WTC11 (cell line): ENCODE results near the gene VPS18. TPM values are rescaled to one million over a fixed set of nuclear protein-coding genes. Genes with fewer than 3 reads are reported as not detected.
A peak's percentile ranks its signal among the peaks of the same experiment; 100 is the strongest.

ENCODE experiments used
- ATAC-seq: fragments of 200-7000 bp; cut with Tn5 transposase; 2 replicates; pipeline ENCODE4 v1.10.0; 2021; ENCODE audit warnings: mild to moderate bottlenecking, moderate library complexity
- CTCF ChIA-PET: fragments of 300-600 bp; sonication (Branson Sonifier 250); formaldehyde crosslinking; loops from one replicate; lab custom pipeline; 2021; ENCODE audit warnings: antibody characterized with exemption; lab: Charles Lee
- POLR2A ChIA-PET: fragments of 350-600 bp; sonication (Branson Sonifier 250); formaldehyde crosslinking; loops from one replicate; lab custom pipeline; 2021; ENCODE audit warnings: antibody characterized with exemption; lab: Charles Lee
- DNase-seq: peaks from one replicate; pipeline ENCODE4 v3.0.0; 2021; ENCODE audit warnings: low spot score
- H3K27ac Mint-ChIP-seq: 2 replicates; pipeline ENCODE4 v1.8.0; 2021; ENCODE audit warnings: mixed read lengths
- H3K27me3 Mint-ChIP-seq: 2 replicates; pipeline ENCODE4 v1.8.0; 2021; ENCODE audit warnings: low read depth, mild to moderate bottlenecking, moderate library complexity, mixed read lengths
- H3K36me3 Mint-ChIP-seq: 2 replicates; pipeline ENCODE4 v1.8.0; 2021; ENCODE audit warnings: mixed read lengths
- H3K4me1 Mint-ChIP-seq: 2 replicates; pipeline ENCODE4 v1.8.0; 2022; ENCODE audit warnings: mixed read lengths
- H3K4me3 Mint-ChIP-seq: 2 replicates; pipeline ENCODE4 v1.8.0; 2021; ENCODE audit warnings: mild to moderate bottlenecking, moderate library complexity, mixed read lengths
- H3K9me3 Mint-ChIP-seq: 2 replicates; pipeline ENCODE4 v1.8.0; 2021; ENCODE audit warnings: mixed read lengths
- AFF4 ChIP-seq: sonication (generic); formaldehyde crosslinking; IDR thresholded peaks from 2 replicates; pipeline ENCODE4 v1.8.1; 2023; ENCODE audit warnings: mild to moderate bottlenecking, missing genetic modification reagents, borderline replicate concordance
- ATF1 ChIP-seq: sonication (generic); formaldehyde crosslinking; IDR thresholded peaks from 2 replicates; pipeline ENCODE4 v1.8.1; 2023; ENCODE audit warnings: mild to moderate bottlenecking, moderate library complexity, missing genetic modification reagents
- CREB1 ChIP-seq: sonication (generic); formaldehyde crosslinking; IDR thresholded peaks from 2 replicates; pipeline ENCODE4 v1.8.0; 2023; ENCODE audit warnings: mild to moderate bottlenecking, missing genetic modification reagents
- E2F4 ChIP-seq: sonication (generic); formaldehyde crosslinking; IDR thresholded peaks from 2 replicates; pipeline ENCODE4 v1.8.1; 2022; ENCODE audit warnings: low read depth, mild to moderate bottlenecking, moderate library complexity, missing genetic modification reagents, borderline replicate concordance
- E2F5 ChIP-seq: sonication (generic); formaldehyde crosslinking; IDR thresholded peaks from 2 replicates; pipeline ENCODE4 v1.8.1; 2022; ENCODE audit warnings: mild to moderate bottlenecking, moderate library complexity, missing genetic modification reagents
- ETV6 ChIP-seq: sonication (generic); formaldehyde crosslinking; IDR thresholded peaks from 2 replicates; pipeline ENCODE4 v1.8.1; 2022; ENCODE audit warnings: mild to moderate bottlenecking, missing genetic modification reagents
- GRHL2 ChIP-seq: fragments of 250-450 bp; sonication (Bioruptor Pico); IDR thresholded peaks from 2 replicates; pipeline ENCODE4 v1.8.0; 2022; ENCODE audit warnings: mild to moderate bottlenecking, moderate library complexity; ENCODE audit not compliant: insufficient replicate concordance, severe bottlenecking
- IRF1 ChIP-seq: sonication (generic); formaldehyde crosslinking; IDR thresholded peaks from 2 replicates; pipeline ENCODE4 v1.8.0; 2023; ENCODE audit warnings: missing genetic modification reagents
- MAX ChIP-seq: sonication (generic); formaldehyde crosslinking; IDR thresholded peaks from 2 replicates; pipeline ENCODE4 v1.8.0; 2022; ENCODE audit warnings: mild to moderate bottlenecking, missing genetic modification reagents
- PRRX2 ChIP-seq: fragments of 250-450 bp; sonication (Bioruptor Pico); IDR thresholded peaks from 2 replicates; pipeline ENCODE4 v1.8.0; 2021; ENCODE audit warnings: mild to moderate bottlenecking
- SMAD4 ChIP-seq: sonication (generic); formaldehyde crosslinking; IDR thresholded peaks from 2 replicates; pipeline ENCODE4 v1.8.0; 2022; ENCODE audit warnings: mild to moderate bottlenecking, missing genetic modification reagents
- SOX15 ChIP-seq: fragments of 250-450 bp; sonication (Bioruptor Pico); IDR thresholded peaks from 2 replicates; pipeline ENCODE4 v1.9.0; 2021; ENCODE audit warnings: mild to moderate bottlenecking
- TCF7 ChIP-seq: sonication (generic); formaldehyde crosslinking; IDR thresholded peaks from 2 replicates; pipeline ENCODE4 v1.8.0; 2022; ENCODE audit warnings: mild to moderate bottlenecking, low read depth, missing genetic modification reagents, moderate library complexity
- USF2 ChIP-seq: sonication (generic); formaldehyde crosslinking; IDR thresholded peaks from 2 replicates; pipeline ENCODE4 v1.8.1; 2023; ENCODE audit warnings: mild to moderate bottlenecking, missing genetic modification reagents, moderate library complexity
- ZBTB21 ChIP-seq: sonication (generic); formaldehyde crosslinking; IDR thresholded peaks from 2 replicates; pipeline ENCODE4 v1.8.1; 2023; ENCODE audit warnings: mild to moderate bottlenecking, missing genetic modification reagents, borderline replicate concordance
- ZBTB43 ChIP-seq: sonication (generic); formaldehyde crosslinking; IDR thresholded peaks from 2 replicates; pipeline ENCODE4 v1.8.1; 2023; ENCODE audit warnings: mild to moderate bottlenecking, missing genetic modification reagents
- ZNF423 ChIP-seq: fragments of 250-450 bp; sonication (Bioruptor Pico); IDR thresholded peaks from 2 replicates; pipeline ENCODE4 v2.1.2; 2022; ENCODE audit warnings: mild to moderate bottlenecking, moderate library complexity
- ZNF512 ChIP-seq: sonication (generic); formaldehyde crosslinking; IDR thresholded peaks from 2 replicates; pipeline ENCODE4 v1.8.1; 2022; ENCODE audit warnings: missing genetic modification reagents, borderline replicate concordance
- total RNA-seq: library from RNA; stranded (reverse); gene quantifications from 3 replicates; pipeline ENCODE4 v1.2.3, GENCODE V29; 2021

The VPS18 gene
- total RNA-seq, 1 experiment from 2014 or later: 27.3 TPM

GRCh38 chr15:40893019-40893670 is 1.1 kb upstream of the VPS18 start:
- POLR2A ChIA-PET: interaction anchor here (1.1 to 2.0 kb wide), 5 partner anchors 10 to 35 kb away, joined by 3 to 18 read pairs (median 11); partner anchors contain the start of gene RHOV
- peaks cover 16% of the 10 kb centered on the region for H3K36me3 Mint-ChIP-seq
- TF ChIP-seq ZNF423 (CRISPR knock-in tag) (no peak), TCF7 (CRISPR knock-in tag) (no peak), ETV6 (CRISPR knock-in tag) (no peak), ZBTB43 (CRISPR knock-in tag) (no peak), IRF1 (no peak), AFF4 (CRISPR knock-in tag) (no peak), MAX (no peak), E2F5 (CRISPR knock-in tag) (no peak), USF2 (no peak), E2F4 (CRISPR knock-in tag) (no peak), ZNF512 (CRISPR knock-in tag) (no peak), SMAD4 (CRISPR knock-in tag) (no peak), PRRX2 (CRISPR knock-in tag) (no peak), ZBTB21 (CRISPR knock-in tag) (no peak), ATF1 (CRISPR knock-in tag) (no peak), SOX15 (CRISPR knock-in tag) (no peak), GRHL2 (no peak), CREB1 (CRISPR knock-in tag) (no peak)
- TF ChIP-seq, all 79 proteins: peak for 0
- peaks cover 13% of the 10 kb centered on the region for H3K4me1 Mint-ChIP-seq
- DNase-seq (no peak), ATAC-seq (no peak)
- peak overlapping the region; percentile 97 for H3K4me3 Mint-ChIP-seq
- CTCF ChIA-PET: interaction anchor here (1.1 to 6.5 kb wide), 26 partner anchors 12 to 556 kb away, joined by 4 to 500 read pairs (median 16); partner anchors contain the start of genes CCDC32, GCHFR, PPP1R14D and RAD51
- peaks cover 17% of the 10 kb centered on the region for H3K27me3 Mint-ChIP-seq
- 0 out of 2 replicates have a peak overlapping the region, but pooled peaks have one; percentile 26 for H3K27ac Mint-ChIP-seq
- H3K9me3 Mint-ChIP-seq: no peaks in the 10 kb centered on the region
